H1 (cell line): ENCODE measurements around the gene MACROD2. TPM values are rescaled to one million over a fixed set of nuclear protein-coding genes. Genes with fewer than 3 reads are reported as not detected.

Experiments used
- ATF3 ChIP-seq: IDR thresholded peaks from 2 replicates; pipeline ENCODE4 v1.6.1; 2011; ENCODE audit warnings: low read depth, mild to moderate bottlenecking, low read length; ENCODE audit not compliant: insufficient read depth
- CBX5 ChIP-seq: fragments of 300-800, 300-1000 bp; sonication (generic); IDR thresholded peaks from 2 replicates; pipeline ENCODE4 v1.7.1; 2016; ENCODE audit warnings: antibody characterized with exemption, low read length, low read depth
- CBX8 ChIP-seq: fragments of 300-800, 300-1000 bp; sonication (generic); IDR thresholded peaks from 2 replicates; pipeline ENCODE4 v1.7.1; 2016; ENCODE audit warnings: low read depth, low read length, borderline replicate concordance
- CHD2 ChIP-seq: IDR thresholded peaks from 2 replicates; pipeline ENCODE4 v1.6.1; 2012; ENCODE audit warnings: low read length, improper control_type of control experiment
- NANOG ChIP-seq: IDR thresholded peaks from 2 replicates; pipeline ENCODE4 v1.6.1; 2011; ENCODE audit warnings: low read length, low read depth, mild to moderate bottlenecking, inconsistent platforms; ENCODE audit not compliant: insufficient read depth, poor library complexity, severe bottlenecking
- PHF8 ChIP-seq: fragments of 200-600 bp; sonication (generic); conservative IDR thresholded peaks from 2 replicates; pipeline ENCODE4 v1.7.1; 2012; ENCODE audit warnings: low read depth, mild to moderate bottlenecking, inconsistent platforms, low read length, moderate library complexity
- SP4 ChIP-seq: IDR thresholded peaks from 2 replicates; pipeline ENCODE4 v1.6.1; 2012; ENCODE audit warnings: low read length, inconsistent platforms
- SUZ12 ChIP-seq: fragments of 200-600 bp; sonication (generic); IDR thresholded peaks from 2 replicates; pipeline ENCODE4 v1.6.1; 2012; ENCODE audit warnings: mild to moderate bottlenecking, inconsistent platforms, low read length, moderate library complexity, mixed read lengths
- polyA plus RNA-seq, 7 experiments: library from polyadenylated mRNA; depleted of rRNA in 3 of 7; stranded (reverse) in 5 of 7; unstranded in 2 of 7; fragments of >200 nt in 5 of 7; fragments of 200-250 nt in 2 of 7; gene quantifications; 1 replicate in 5 of 7; 2 replicates in 1 of 7; 4 replicates in 1 of 7; pipeline versions ENCODE4 v1.2.1 to v1.2.3, GENCODE V29; 2011 to 2013; ENCODE audit warnings: missing spikeins in 2 of 7, mixed read lengths in 2 of 7
- total RNA-seq: library from RNA; stranded (reverse); fragmentation: NEBNext Ultra II Directional; extraction: Animal tissue kit (Norgen Biotek cat#: 25700); gene quantifications from 2 replicates; pipeline ENCODE4 v1.2.1, GENCODE V29; 2021
- TF ChIP-seq, protein P1 (sequence below): fragments of 300-600 bp; sonication (generic); IDR thresholded peaks from 2 replicates; pipeline ENCODE4 v1.7.1; 2012; ENCODE audit warnings: low read length, moderate library complexity, mild to moderate bottlenecking, inconsistent platforms; ENCODE audit not compliant: insufficient replicate concordance
- TF ChIP-seq, protein P2 (sequence below): IDR thresholded peaks from 2 replicates; pipeline ENCODE4 v1.6.1; 2011; ENCODE audit warnings: low read length, improper control_type of control experiment

MACROD2 gene
- total and polyA plus RNA-seq, 2 of the 8 experiments (the other 6 are each of a cell fraction or from before 2014, with no cell fraction given) = 0.70 to 3.9 TPM

DNA sequence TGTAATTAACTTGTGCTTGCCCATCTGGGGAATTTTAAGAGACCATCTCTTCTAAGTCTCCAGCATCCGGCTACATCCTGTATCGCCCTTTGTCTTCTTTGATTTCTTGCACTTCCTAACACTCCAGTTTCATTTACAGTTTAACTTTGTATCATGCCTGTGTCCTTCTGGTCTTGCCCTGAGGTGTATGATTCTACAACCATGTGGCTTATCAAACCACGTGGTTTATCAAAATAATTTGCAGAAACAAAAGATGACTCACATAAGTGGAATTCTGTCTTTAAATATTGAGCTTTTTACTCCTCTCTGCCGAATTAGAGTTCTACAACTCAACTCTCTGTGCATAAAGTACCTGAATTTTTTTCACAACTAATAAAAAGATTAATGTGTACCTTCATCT, 1997.2 kb downstream of the MACROD2 start (continued):
- TF ChIP-seq, protein P1, sequence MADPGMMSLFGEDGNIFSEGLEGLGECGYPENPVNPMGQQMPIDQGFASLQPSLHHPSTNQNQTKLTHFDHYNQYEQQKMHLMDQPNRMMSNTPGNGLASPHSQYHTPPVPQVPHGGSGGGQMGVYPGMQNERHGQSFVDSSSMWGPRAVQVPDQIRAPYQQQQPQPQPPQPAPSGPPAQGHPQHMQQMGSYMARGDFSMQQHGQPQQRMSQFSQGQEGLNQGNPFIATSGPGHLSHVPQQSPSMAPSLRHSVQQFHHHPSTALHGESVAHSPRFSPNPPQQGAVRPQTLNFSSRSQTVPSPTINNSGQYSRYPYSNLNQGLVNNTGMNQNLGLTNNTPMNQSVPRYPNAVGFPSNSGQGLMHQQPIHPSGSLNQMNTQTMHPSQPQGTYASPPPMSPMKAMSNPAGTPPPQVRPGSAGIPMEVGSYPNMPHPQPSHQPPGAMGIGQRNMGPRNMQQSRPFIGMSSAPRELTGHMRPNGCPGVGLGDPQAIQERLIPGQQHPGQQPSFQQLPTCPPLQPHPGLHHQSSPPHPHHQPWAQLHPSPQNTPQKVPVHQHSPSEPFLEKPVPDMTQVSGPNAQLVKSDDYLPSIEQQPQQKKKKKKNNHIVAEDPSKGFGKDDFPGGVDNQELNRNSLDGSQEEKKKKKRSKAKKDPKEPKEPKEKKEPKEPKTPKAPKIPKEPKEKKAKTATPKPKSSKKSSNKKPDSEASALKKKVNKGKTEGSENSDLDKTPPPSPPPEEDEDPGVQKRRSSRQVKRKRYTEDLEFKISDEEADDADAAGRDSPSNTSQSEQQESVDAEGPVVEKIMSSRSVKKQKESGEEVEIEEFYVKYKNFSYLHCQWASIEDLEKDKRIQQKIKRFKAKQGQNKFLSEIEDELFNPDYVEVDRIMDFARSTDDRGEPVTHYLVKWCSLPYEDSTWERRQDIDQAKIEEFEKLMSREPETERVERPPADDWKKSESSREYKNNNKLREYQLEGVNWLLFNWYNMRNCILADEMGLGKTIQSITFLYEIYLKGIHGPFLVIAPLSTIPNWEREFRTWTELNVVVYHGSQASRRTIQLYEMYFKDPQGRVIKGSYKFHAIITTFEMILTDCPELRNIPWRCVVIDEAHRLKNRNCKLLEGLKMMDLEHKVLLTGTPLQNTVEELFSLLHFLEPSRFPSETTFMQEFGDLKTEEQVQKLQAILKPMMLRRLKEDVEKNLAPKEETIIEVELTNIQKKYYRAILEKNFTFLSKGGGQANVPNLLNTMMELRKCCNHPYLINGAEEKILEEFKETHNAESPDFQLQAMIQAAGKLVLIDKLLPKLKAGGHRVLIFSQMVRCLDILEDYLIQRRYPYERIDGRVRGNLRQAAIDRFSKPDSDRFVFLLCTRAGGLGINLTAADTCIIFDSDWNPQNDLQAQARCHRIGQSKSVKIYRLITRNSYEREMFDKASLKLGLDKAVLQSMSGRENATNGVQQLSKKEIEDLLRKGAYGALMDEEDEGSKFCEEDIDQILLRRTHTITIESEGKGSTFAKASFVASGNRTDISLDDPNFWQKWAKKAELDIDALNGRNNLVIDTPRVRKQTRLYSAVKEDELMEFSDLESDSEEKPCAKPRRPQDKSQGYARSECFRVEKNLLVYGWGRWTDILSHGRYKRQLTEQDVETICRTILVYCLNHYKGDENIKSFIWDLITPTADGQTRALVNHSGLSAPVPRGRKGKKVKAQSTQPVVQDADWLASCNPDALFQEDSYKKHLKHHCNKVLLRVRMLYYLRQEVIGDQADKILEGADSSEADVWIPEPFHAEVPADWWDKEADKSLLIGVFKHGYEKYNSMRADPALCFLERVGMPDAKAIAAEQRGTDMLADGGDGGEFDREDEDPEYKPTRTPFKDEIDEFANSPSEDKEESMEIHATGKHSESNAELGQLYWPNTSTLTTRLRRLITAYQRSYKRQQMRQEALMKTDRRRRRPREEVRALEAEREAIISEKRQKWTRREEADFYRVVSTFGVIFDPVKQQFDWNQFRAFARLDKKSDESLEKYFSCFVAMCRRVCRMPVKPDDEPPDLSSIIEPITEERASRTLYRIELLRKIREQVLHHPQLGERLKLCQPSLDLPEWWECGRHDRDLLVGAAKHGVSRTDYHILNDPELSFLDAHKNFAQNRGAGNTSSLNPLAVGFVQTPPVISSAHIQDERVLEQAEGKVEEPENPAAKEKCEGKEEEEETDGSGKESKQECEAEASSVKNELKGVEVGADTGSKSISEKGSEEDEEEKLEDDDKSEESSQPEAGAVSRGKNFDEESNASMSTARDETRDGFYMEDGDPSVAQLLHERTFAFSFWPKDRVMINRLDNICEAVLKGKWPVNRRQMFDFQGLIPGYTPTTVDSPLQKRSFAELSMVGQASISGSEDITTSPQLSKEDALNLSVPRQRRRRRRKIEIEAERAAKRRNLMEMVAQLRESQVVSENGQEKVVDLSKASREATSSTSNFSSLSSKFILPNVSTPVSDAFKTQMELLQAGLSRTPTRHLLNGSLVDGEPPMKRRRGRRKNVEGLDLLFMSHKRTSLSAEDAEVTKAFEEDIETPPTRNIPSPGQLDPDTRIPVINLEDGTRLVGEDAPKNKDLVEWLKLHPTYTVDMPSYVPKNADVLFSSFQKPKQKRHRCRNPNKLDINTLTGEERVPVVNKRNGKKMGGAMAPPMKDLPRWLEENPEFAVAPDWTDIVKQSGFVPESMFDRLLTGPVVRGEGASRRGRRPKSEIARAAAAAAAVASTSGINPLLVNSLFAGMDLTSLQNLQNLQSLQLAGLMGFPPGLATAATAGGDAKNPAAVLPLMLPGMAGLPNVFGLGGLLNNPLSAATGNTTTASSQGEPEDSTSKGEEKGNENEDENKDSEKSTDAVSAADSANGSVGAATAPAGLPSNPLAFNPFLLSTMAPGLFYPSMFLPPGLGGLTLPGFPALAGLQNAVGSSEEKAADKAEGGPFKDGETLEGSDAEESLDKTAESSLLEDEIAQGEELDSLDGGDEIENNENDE = no peak
- no peak for TF ChIP-seq PHF8
- no peak for TF ChIP-seq CBX5
- TF ChIP-seq SUZ12 = no peak
- TF ChIP-seq SP4 = no peak
- TF ChIP-seq, protein P2, sequence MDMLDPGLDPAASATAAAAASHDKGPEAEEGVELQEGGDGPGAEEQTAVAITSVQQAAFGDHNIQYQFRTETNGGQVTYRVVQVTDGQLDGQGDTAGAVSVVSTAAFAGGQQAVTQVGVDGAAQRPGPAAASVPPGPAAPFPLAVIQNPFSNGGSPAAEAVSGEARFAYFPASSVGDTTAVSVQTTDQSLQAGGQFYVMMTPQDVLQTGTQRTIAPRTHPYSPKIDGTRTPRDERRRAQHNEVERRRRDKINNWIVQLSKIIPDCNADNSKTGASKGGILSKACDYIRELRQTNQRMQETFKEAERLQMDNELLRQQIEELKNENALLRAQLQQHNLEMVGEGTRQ = no peak
- no peak for TF ChIP-seq CBX8
- no peak for TF ChIP-seq ATF3
- no peak for TF ChIP-seq CHD2
- no peak for TF ChIP-seq NANOG
